Skeletal muscle tissue (tissue), 4 donors: ENCODE measurements around the gene PHF12. TPM values are rescaled to one million over a fixed set of nuclear protein-coding genes. Genes with fewer than 3 reads are reported as not detected.

Experiments
- H3K27ac ChIP-seq: one replicate; pipeline ENCODE4 v1.7.0; 2013; ENCODE audit warnings: mild to moderate bottlenecking, low read depth, low read length, inconsistent platforms
- H3K27me3 ChIP-seq, 3 donors: one replicate each; pipeline ENCODE4 v1.7.0; 2013; ENCODE audit warnings: low read length in 3 of 3; ENCODE audit not compliant: control insufficient read depth in 3 of 3, insufficient read depth in 3 of 3
- H3K36me3 ChIP-seq, 3 donors: one replicate each; pipeline ENCODE4 v1.7.0; 2013; ENCODE audit warnings: low read length in 3 of 3; ENCODE audit not compliant: control insufficient read depth in 3 of 3, insufficient read depth in 3 of 3
- H3K4me1 ChIP-seq, 3 donors: one replicate each; pipeline ENCODE4 v1.7.0; 2013; ENCODE audit warnings: low read length in 3 of 3, mild to moderate bottlenecking in 3 of 3; ENCODE audit not compliant: control insufficient read depth in 3 of 3, insufficient read depth in 3 of 3
- H3K4me3 ChIP-seq, 3 donors: one replicate each; pipeline ENCODE4 v1.7.0; 2013; ENCODE audit warnings: low read length in 3 of 3
- H3K9ac ChIP-seq, 3 donors: one replicate each; pipeline ENCODE4 v1.7.0; 2013; ENCODE audit warnings: low read length in 3 of 3, mild to moderate bottlenecking in 3 of 3, moderate library complexity in 2 of 3, low read depth in 1 of 3
- H3K9me3 ChIP-seq, 3 donors: one replicate each; pipeline ENCODE4 v1.7.0; 2013; ENCODE audit warnings: low read length in 3 of 3; ENCODE audit not compliant: control insufficient read depth in 3 of 3
- total RNA-seq: library from RNA; depleted of rRNA; stranded (reverse); fragments of >200 nt; gene quantifications from one replicate; pipeline ENCODE4 v1.2.3, GENCODE V29; 2014
- donor health status: Osteomylitis.

Gene PHF12
- total RNA-seq, 1 donor from 2014 or later = 8.9 TPM

DNA sequence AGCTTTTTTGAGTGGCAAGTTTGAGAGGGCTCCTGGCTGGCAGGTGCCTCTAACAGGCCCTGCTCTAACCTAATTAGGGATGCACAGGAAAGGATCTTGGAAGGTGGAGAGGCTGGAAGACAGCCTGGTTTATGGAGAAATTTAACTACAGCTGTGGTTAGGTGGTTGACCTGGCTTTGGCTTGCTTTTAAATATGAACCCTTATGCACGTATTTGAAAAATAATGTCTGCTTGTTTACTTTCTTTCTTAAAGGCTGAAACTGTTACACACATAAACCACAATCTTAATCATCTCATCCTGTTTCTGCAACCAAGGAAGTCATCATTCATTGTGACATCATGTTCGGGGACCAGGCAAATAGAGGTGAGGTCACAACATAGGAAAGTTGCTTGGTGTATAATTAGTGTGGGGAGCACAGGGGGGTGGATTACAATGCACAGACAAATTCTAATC lies 25.4 kb downstream of the PHF12 start:
- Histone ChIP-seq H3K4me1 (peaks cover 8 to 11% (median 11%) of the 10 kb centered on the region in 3 donors), H3K36me3 (peaks cover 12 to 37% (median 29%) of the 10 kb centered on the region in 3 donors), H3K9me3 (no peaks in the 10 kb centered on the region), H3K9ac (no peak overlapping the region), H3K4me3 (no peak overlapping the region), H3K27me3 (no peaks in the 10 kb centered on the region), H3K27ac (peak overlapping the region; percentile 4)

DNA sequence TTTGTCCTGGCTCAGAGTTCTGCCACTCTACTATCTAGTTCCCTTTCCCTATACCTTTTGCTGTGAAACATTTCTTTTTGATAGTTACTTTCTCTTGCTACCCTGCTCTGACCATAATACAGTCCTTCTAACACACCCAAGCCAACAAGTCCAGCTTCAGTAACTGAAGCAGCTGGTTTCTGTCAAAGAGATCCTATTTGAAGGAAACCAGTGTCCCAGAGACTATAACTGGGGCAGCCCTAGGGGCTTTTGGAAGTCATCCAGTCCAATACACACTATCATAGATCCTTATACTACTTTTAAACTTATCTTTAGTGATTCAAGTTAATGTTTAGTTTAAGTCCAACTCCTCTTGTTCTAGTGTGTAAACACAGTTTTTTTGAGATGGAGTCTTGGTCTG lies 31.1 kb downstream of the PHF12 start:
- Histone ChIP-seq H3K27ac (no peak overlapping the region), H3K36me3 (peaks cover 48 to 74% (median 63%) of the 10 kb centered on the region in 3 donors), H3K9ac (no peak overlapping the region), H3K4me1 (peaks cover 8 to 14% (median 12%) of the 10 kb centered on the region in 3 donors), H3K27me3 (no peaks in the 10 kb centered on the region), H3K9me3 (no peaks in the 10 kb centered on the region), H3K4me3 (no peak overlapping the region)

DNA sequence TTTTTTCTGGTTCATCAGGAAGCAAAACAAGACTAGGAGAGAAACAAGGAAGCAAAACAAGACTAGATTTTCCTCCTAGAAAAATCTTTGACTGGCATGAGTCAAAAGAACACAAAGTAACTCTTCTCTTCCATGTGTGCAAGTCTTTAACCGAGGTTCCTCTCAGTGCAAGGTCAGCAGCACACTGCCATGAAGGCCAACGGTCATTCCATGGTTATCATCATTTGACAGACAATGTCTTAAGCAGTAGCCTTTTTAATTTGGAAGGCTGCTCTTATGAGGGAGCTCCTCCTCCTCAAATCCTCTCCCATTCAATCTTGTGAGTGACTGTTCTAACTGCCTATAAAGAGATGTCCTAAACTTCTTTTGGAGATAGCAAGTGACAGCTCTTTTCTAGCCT lies 33.0 kb downstream of the PHF12 start:
- H3K4me1 ChIP-seq = peaks cover 8 to 14% (median 12%) of the 10 kb centered on the region in 3 donors
- H3K27ac ChIP-seq = no peak overlapping the region
- no peaks in the 10 kb centered on the region for H3K9me3 ChIP-seq
- peaks cover 54 to 78% (median 72%) of the 10 kb centered on the region in 3 donors for H3K36me3 ChIP-seq
- H3K27me3 ChIP-seq = no peaks in the 10 kb centered on the region
- no peak overlapping the region for H3K9ac ChIP-seq
- no peak overlapping the region for H3K4me3 ChIP-seq

DNA sequence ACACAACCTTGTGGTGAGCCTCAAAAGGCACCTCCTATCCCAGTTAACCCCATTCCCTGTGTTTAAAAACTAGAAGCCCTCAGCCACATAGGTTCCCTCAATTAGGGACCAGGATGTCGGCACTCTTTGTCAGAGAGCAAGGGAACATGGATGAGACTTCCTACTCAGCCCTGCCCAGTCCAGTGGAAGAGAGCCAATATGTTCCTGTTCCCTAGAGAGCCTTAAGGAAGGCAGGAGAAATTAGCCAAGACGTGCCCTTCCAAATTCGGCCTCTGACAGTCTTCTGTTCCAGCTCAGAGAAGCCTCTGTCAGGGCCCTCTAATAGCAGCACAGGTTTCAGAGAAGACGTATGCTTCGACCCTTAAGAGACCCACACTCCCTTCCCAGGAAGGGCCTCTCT lies 33.9 kb downstream of the PHF12 start:
- peak overlapping the region in 2 of 3 donors; percentile 22 to 40 for H3K9ac ChIP-seq
- H3K36me3 ChIP-seq = peaks cover 60 to 80% (median 77%) of the 10 kb centered on the region in 3 donors
- no peak overlapping the region for H3K27ac ChIP-seq
- H3K27me3 ChIP-seq = no peaks in the 10 kb centered on the region
- no peak overlapping the region for H3K4me3 ChIP-seq
- H3K9me3 ChIP-seq = no peaks in the 10 kb centered on the region
- H3K4me1 ChIP-seq = peaks cover 8 to 14% (median 12%) of the 10 kb centered on the region in 3 donors

DNA sequence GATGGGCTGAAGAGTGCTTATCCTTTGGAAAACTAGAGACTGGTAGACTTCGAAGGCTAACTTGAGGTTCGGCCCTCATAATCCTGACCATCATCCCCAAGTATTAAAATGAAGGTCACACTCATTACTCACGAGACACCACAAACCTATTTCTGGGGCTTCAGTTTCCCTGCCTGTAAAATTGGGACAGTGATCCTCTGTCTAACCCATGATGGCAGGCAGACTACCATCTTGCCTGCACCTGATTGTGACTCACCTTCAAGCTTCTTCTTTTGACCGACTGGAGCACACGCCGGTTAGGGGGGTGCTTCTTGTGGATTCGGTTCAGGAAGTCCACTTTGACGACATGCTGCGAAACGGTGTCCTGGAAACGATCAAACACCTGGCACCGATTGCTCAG lies 34.3 kb downstream of the PHF12 start:
- peaks cover 65 to 83% (median 80%) of the 10 kb centered on the region in 3 donors for H3K36me3 ChIP-seq
- H3K9me3 ChIP-seq = no peaks in the 10 kb centered on the region
- peaks cover 8 to 14% (median 12%) of the 10 kb centered on the region in 3 donors for H3K4me1 ChIP-seq
- no peaks in the 10 kb centered on the region for H3K27me3 ChIP-seq
- no peak overlapping the region for H3K27ac ChIP-seq
- no peak overlapping the region for H3K4me3 ChIP-seq
- H3K9ac ChIP-seq = peak overlapping the region in 1 of 3 donors; percentile 40

DNA sequence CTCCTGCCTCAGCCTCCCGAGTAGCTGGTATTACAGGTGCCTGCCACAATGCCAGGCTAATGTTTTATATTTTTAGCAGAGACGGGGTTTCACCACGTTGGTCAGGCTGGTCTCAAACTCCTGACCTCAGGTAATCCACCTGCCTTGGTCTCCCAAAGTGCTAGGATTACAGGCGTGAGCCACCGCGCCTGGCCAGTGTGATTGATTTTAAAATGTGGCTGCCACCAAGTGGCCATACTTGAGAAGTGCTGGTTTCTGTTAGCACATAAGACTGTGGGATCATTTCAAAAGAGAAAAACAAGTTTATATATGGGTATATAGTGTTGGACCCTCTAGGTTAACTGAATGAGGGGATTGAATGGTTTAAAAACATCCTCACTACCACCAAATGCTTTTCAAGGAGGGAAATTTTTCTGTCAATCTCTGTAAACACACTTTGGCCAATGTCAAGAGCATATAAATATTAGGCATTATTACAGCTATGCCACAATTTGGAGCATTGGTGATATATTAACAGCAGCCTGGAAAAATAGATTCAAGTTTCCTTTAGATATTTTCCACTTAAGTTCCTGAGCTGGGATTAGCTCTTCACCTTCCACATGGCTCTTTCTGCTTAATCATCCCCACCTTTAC lies 34.9 kb downstream of the PHF12 start:
- Histone ChIP-seq H3K9me3 (no peaks in the 10 kb centered on the region), H3K27ac (peak overlapping the region; percentile 29), H3K4me3 (no peak overlapping the region), H3K4me1 (peaks cover 8 to 14% (median 12%) of the 10 kb centered on the region in 3 donors), H3K27me3 (no peaks in the 10 kb centered on the region), H3K9ac (no peak overlapping the region), H3K36me3 (peaks cover 71 to 84% (median 80%) of the 10 kb centered on the region in 3 donors)

DNA sequence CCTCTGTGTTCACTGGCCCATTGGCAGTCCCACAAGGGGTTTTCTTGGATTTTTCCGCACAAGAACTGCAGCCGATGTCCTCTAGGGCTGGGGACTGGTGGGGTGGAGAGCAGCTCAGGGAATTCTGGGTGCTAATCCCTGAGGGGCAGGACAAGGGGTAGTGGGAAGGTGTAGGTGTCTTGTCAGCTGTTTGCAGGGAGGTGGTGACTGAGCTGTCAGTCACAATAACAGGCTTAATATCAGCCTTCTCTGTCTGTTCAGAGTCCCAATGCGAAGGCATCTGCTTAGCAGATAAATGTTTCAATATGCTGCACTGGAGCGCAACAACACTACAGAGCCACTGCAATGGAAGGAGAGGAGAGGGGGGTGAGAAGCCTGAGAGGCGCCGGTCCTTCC lies 38.4 kb downstream of the PHF12 start:
- Histone ChIP-seq H3K9ac (no peak overlapping the region), H3K36me3 (peaks cover 87 to 93% (median 89%) of the 10 kb centered on the region in 3 donors), H3K4me3 (no peak overlapping the region), H3K9me3 (no peaks in the 10 kb centered on the region), H3K27me3 (no peaks in the 10 kb centered on the region), H3K4me1 (peaks cover 17 to 26% (median 20%) of the 10 kb centered on the region in 3 donors), H3K27ac (no peak overlapping the region)

DNA sequence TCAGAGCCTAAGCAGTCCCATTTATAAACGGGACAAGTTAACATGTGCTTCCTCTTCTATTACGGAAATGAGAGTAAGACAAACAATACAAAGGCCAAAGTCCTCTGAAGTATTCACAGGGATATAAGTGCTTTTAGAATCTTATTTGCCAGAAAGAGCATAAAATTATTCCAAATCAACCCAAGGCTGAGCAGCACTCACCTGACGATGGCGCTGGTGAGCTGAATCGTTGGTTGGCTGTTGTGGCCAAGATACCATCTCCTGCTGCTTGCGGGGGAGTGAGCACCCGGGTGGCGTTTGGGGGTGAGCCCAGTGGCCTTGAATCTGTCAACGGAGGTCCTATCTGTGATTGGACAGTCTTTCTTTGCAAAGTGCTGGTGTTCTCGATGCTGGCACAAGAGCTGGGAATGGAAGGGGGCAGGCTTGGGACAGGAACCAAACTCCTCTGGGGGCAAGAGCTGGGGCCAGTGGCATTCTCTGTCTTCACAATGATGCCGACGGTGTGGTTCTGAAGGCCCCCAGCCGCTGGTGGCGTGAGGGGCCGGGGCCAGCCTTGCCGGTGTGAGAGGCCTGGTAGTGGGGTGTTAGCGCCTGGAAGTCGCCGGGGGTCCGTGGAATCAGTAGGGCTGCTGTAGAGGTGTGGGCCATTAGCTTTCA lies 38.9 kb downstream of the PHF12 start:
- peaks cover 15 to 23% (median 15%) of the 10 kb centered on the region in 3 donors for H3K4me1 ChIP-seq
- no peak overlapping the region for H3K4me3 ChIP-seq
- H3K36me3 ChIP-seq = peaks cover 87 to 94% (median 88%) of the 10 kb centered on the region in 3 donors
- no peak overlapping the region for H3K27ac ChIP-seq
- no peaks in the 10 kb centered on the region for H3K9me3 ChIP-seq
- H3K9ac ChIP-seq = no peak overlapping the region
- no peaks in the 10 kb centered on the region for H3K27me3 ChIP-seq

DNA sequence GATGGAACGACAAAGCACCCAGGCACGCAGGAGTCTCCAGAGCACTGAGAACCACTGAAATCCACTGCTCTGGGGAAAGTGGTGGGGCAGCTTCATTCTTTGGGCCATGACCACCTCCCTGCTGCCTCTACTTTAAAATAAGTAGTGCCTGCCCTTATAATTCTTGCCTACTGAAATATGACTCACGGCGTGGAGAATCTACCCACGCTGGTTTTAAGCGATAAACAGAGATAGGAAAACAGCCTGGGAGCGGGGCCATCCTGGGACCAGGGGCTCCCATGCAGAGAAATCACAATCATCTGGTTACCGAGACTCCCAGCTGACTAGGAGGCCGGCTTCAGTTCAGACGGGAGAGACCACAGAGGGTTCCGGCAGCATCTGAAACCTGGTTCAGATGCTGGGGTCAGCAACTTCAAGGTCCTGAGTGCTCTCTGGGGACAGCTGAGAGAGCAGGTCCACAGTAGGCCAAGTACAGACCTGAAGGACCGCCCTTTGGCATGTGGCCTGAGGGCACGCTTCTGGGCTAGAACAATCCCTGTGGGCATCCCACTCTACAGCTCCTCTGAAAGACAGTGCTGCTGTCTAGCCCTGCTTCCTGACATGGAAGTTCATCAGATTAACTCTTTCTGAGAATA lies 39.8 kb downstream of the PHF12 start:
- H3K9me3 ChIP-seq = no peaks in the 10 kb centered on the region
- H3K4me3 ChIP-seq = no peak overlapping the region
- no peaks in the 10 kb centered on the region for H3K27me3 ChIP-seq
- peak overlapping the region in 1 of 3 donors; percentile 3 for H3K9ac ChIP-seq
- H3K4me1 ChIP-seq = peaks cover 8 to 14% (median 10%) of the 10 kb centered on the region in 3 donors
- H3K27ac ChIP-seq = no peak overlapping the region
- peaks cover 85 to 93% (median 88%) of the 10 kb centered on the region in 3 donors for H3K36me3 ChIP-seq

DNA sequence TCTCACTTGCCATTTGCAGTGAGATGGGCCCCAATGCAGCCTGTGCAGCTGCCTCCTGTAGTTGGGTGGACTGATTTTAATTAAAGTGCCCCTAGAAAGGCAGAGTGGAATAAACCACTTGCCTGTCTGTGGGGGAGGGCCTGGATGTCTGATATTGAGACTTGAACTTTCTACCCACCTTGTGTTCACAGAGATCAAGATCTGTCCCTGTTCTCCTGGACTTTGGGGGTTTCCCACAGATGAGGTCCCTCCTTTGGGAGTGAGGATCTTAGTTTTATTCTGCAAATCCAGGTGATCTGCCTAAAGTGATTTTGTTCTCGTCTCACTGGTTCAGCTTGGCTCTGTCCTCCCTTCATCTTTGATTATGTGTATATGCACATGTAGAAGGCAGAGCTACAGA lies 40.8 kb downstream of the PHF12 start:
- Histone ChIP-seq H3K9ac (no peak overlapping the region), H3K4me3 (no peak overlapping the region), H3K36me3 (peaks cover 85 to 90% (median 86%) of the 10 kb centered on the region in 3 donors), H3K27ac (no peak overlapping the region), H3K9me3 (no peaks in the 10 kb centered on the region), H3K4me1 (peaks cover 8 to 12% (median 10%) of the 10 kb centered on the region in 3 donors), H3K27me3 (no peaks in the 10 kb centered on the region)
